GM12873 (cell line): ENCODE data around the gene ZNF407.

Source experiments
- CTCF ChIP-seq: IDR thresholded peaks from 2 replicates; pipeline ENCODE4 v1.5.1; 2012; ENCODE audit warnings: low read depth, mild to moderate bottlenecking, moderate library complexity, low read length, control low read depth; ENCODE audit not compliant: insufficient read depth; ENCODE audit errors: missing control alignments

Gene ZNF407

GRCh38 chr18:75043478-75043877 lies 445.8 kb downstream of the ZNF407 start:
- TF ChIP-seq CTCF: no peak

GRCh38 chr18:75044296-75044695 lies 446.6 kb downstream of the ZNF407 start:
- TF ChIP-seq CTCF: no peak

GRCh38 chr18:75044791-75045190 lies 447.1 kb downstream of the ZNF407 start:
- no peak for TF ChIP-seq CTCF

GRCh38 chr18:75045272-75045671 lies 447.6 kb downstream of the ZNF407 start:
- no peak for TF ChIP-seq CTCF

- no peak for TF ChIP-seq CTCF
Measured at GRCh38 chr18:75047240-75047961, 449.7 kb downstream of the ZNF407 start.

- TF ChIP-seq CTCF: no peak
Measured at GRCh38 chr18:75048776-75049454, 451.2 kb downstream of the ZNF407 start.

- TF ChIP-seq CTCF: no peak
Measured at GRCh38 chr18:75049455-75049789, 451.8 kb downstream of the ZNF407 start.
